ENCODE results near the gene CENPT. TPM values are rescaled to one million over a fixed set of nuclear protein-coding genes. Genes with fewer than 3 reads are reported as not detected.

CENPT gene
- total RNA-seq, 1 experiment from 2014 or later: 60.9 TPM

- Mint-ChIP-seq H3K27ac (peak within 1 kb of the TSS; percentile 89 to 98 (median 97); a peak in 6 of 7 replicates), H3K4me1 (peaks cover 11 to 13% of the 10 kb centered on the region in 2 experiments), H3K9me3 (no peaks in the 10 kb centered on the region), H3K4me3 (peak within 1 kb of the TSS; percentile 91 to 96), H3K36me3 (ENCODE audit: insufficient read depth in 1 of 3, low read depth in 3 of 3) (peaks cover 15 to 64% (median 45%) of the 10 kb centered on the region in 3 experiments; a peak in 6 of 7 replicates), H3K27me3 (ENCODE audit: low read depth) (no peaks in the 10 kb centered on the region)
- H3K27me3 ChIP-seq (ENCODE audit: insufficient read depth, low read length): no peaks in the 10 kb centered on the region
- no peak within 1 kb of the TSS for H2BK5ac ChIP-seq (ENCODE audit: insufficient read length, low read length)
- no CpG with 5 or more reads among the region's 72 CpGs for WGBS (ENCODE audit: extremely low coverage, insufficient read length, low lambda C conversion rate)
- TF ChIP-seq CTCF (conservative IDR thresholded peaks at IDR 0.05): no peak
- no peak within 1 kb of the TSS for H4K5ac ChIP-seq (ENCODE audit: insufficient read length, low read depth, low read length)
- H4K8ac ChIP-seq (replicated peaks; ENCODE audit: insufficient read length, low read depth, low read length): no peak within 1 kb of the TSS
- peaks cover 13% of the 10 kb centered on the region for H3K23me2 ChIP-seq (ENCODE audit: insufficient read length, low read depth, low read length, poor library complexity, severe bottlenecking)
- H3K9me3 ChIP-seq (ENCODE audit: control insufficient read depth, low read depth, low read length): no peaks in the 10 kb centered on the region
- H2BK15ac ChIP-seq (ENCODE audit: low read depth, low read length): no peak within 1 kb of the TSS
- no peak within 1 kb of the TSS for H3K18ac ChIP-seq (ENCODE audit: insufficient read length, low read depth, low read length)
- H2BK120ac ChIP-seq (ENCODE audit: low read depth, low read length, poor library complexity, severe bottlenecking): no peak within 1 kb of the TSS
- H3K27ac ChIP-seq (ENCODE audit: insufficient read length, low read depth, low read length): no peak within 1 kb of the TSS
- H2BK12ac ChIP-seq (ENCODE audit: insufficient read length, low read depth, low read length): no peak within 1 kb of the TSS
- peak within 1 kb of the TSS; percentile 79 for H3K4me2 ChIP-seq (ENCODE audit: insufficient read depth, insufficient read length, low read length)
- no peak within 1 kb of the TSS for H2AFZ ChIP-seq (ENCODE audit: low read length)
- H3K9ac ChIP-seq (ENCODE audit: extremely low read depth, insufficient read length, low read length): peak within 1 kb of the TSS; percentile 65
- H4K20me1 ChIP-seq (ENCODE audit: control insufficient read depth, insufficient read depth, insufficient read length): no peaks in the 10 kb centered on the region
- peaks cover 2% of the 10 kb centered on the region; the same call in 1 of the 2 replicates for H3K79me2 ChIP-seq (ENCODE audit: insufficient read depth, low read length)
- H3K79me1 ChIP-seq (ENCODE audit: insufficient read depth, low read depth, low read length, poor library complexity, severe bottlenecking): no peaks in the 10 kb centered on the region
- peak; percentile 69 for DNase-seq
- no peak within 1 kb of the TSS for H4K91ac ChIP-seq (ENCODE audit: insufficient read length, low read depth, low read length)
- H3K23ac ChIP-seq (ENCODE audit: insufficient read length, low read depth, low read length): no peak within 1 kb of the TSS
- no peak within 1 kb of the TSS for H2BK20ac ChIP-seq (ENCODE audit: low read depth, low read length, poor library complexity, severe bottlenecking)
- H3K4ac ChIP-seq (ENCODE audit: low read depth, low read length): no peak within 1 kb of the TSS
- H3T11ph ChIP-seq (ENCODE audit: low read length): no peak within 1 kb of the TSS
- peak within 1 kb of the TSS; percentile 79; the same call in 1 of the 2 replicates for H3K14ac ChIP-seq (ENCODE audit: insufficient read depth, low read length)
- no peak within 1 kb of the TSS for H3K56ac ChIP-seq (ENCODE audit: insufficient read length, low read depth, low read length)
- H3K4me1 ChIP-seq (ENCODE audit: insufficient read depth, low read length): no peaks in the 10 kb centered on the region; the same call in 1 of the 2 replicates
- no peak within 1 kb of the TSS for H2AK5ac ChIP-seq (ENCODE audit: insufficient read length, low read length)
Observed at GRCh38 chr16:67872631-67873434, 25.3 kb upstream of the CENPT start, which contains the start of gene EDC4. EDC4 (plus strand) TSS chr16:67873052; CDS start chr16:67873262, 210 bp downstream.
